Measurements from ENCODE around the gene HTR4.
"Not testable (repeated sequence)": the region's sequence is repeated elsewhere in the genome, so short reads cannot be mapped to it uniquely, and the experiment has no call there.

Gene HTR4

DNA sequence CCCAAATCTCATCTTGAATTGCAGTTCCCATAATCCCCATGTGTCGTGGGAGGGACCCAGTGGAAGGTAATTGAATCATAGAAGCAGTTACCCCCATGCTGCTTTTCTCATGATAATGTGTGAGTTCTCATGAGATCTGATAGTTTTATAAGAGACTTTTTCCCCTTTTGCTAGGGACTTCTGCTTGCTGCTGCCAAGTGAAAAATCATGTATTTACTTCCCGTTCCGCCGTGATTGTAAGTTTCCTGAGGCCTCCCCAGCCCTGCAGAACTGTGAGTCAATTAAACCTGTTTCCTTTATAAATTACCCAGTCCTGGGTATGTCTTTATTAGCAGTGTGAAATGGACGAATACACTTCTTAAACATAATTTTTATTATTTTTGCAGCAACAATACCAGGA is 185.6 kb downstream of the HTR4 start:
- DNase-seq = not testable (repeated sequence)

DNA sequence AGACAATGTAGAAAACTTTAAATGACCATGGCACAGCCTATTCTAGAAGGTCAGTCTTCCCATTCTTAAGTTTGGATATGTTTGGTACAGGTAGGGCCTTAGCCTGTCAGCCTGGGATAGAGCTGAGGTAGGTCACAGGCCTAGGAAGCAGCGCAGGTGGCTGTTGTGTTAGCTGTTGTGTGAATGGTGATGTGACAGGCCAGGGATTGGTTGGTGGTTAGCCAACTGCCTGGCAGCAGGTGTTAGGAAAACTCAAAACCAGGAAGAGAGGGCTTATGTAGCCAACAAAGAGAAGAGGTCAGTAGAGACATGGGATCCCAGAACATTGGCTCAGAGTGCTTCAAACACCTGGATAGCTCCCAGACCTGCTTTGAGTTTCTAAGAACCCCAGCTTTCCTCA is 186.4 kb downstream of the HTR4 start:
- DNase-seq = no peak

- DNase-seq = no peak
These were observed 188.1 kb downstream of the HTR4 start for GRCh38 chr5:148466236-148466580.

- DNase-seq = no peak
These were observed 188.7 kb downstream of the HTR4 start for GRCh38 chr5:148465381-148466235.

DNA sequence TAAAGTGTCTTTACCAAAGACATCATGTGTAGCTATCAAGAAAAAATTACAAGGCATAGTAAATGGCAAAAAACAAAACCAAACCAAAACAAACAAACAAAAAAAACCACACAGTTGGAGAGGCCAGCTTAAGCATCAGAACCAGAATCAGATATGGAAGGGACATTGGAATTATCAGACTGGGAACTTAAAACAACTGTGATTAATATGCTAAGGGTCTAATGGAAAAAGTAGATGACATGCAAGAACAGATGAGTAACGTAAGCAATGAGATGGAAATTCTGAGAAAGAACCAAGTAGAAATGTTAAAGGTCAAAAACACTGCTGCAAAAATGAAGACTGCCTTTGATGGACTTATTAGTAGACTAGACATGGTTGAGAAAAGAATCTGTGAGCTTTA is 194.7 kb downstream of the HTR4 start:
- DNase-seq = no peak

- DNase-seq = no peak
These were observed 196.1 kb downstream of the HTR4 start for GRCh38 chr5:148458036-148458888.

DNA sequence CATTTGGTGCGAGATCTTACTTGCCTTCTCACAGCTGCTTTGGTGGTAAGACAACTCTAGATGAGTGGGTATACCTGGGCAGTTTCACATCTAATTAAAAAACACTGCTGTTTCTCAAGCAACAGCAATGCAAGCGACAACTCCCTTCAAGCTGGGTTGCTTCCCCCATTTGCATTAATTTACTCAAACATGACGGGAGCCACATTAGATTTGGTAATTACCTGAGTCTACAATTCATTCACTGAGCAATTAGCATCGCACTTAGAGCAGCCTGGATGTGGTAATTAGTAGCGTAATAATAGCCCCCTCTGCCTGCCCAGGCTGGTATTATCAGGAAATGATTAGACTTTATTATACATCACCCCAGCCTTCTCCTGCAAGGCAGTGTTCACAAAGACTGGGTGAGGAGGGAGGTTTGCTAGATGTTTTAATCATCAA is 197.1 kb downstream of the HTR4 start:
- DNase-seq = no peak

- no peak for DNase-seq
These were observed 199.1 kb downstream of the HTR4 start for GRCh38 chr5:148455185-148455584.

DNA sequence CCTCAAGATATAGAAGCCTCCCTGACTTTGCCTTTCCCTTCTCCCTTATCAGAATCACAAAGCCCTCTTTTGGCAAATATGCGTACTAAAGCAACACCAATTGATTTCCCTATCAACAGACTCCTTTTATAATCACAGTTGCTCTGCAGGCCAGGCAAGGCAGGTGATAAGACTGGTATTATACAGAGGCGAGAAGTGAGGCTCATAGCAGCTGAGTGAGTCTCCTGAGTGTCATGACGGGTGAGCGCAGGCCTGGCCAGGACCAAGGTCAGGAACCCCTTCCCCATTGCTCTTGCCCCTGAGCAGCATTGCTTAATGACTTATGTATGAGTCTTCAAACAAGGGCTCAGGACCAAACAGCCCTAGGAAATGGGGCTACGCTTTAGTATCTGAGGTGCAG is 199.8 kb downstream of the HTR4 start:
- DNase-seq = no peak

DNA sequence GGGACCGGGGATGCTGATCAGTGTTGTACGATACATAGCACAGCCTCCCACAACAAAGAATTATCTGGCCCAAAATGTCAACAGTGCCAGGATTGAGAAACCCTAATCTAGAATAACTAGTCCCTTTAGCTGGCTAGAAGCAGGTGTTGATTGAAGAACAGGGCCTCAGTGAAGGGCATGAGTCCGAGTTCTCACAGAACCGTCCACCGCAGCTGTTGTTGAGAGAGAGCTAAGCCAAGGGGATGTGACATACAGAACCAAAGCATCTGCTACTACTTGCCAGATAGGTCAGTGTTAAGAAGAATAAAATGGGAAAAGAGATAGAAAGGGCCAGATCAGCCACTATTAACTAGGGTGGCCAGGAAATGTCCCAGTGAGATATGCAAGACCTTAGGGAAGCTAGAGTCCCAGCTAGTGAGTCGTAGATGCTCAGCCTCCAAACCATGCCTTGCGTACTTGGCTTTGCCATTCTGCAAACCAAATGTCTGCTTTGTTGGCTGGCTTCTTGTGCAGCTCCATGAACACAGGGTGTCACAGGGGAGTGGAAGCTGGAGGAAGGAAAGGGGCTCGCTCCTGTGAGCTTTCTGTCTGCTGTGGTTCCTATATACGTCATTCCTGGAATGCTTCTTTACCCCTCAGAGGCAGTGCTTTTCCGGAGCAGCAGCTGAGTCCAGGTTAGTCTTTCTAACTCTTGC is 201.7 kb downstream of the HTR4 start:
- no peak for DNase-seq

GRCh38 chr5:148446611-148447010 is 207.7 kb downstream of the HTR4 start:
- DNase-seq = no peak

DNA sequence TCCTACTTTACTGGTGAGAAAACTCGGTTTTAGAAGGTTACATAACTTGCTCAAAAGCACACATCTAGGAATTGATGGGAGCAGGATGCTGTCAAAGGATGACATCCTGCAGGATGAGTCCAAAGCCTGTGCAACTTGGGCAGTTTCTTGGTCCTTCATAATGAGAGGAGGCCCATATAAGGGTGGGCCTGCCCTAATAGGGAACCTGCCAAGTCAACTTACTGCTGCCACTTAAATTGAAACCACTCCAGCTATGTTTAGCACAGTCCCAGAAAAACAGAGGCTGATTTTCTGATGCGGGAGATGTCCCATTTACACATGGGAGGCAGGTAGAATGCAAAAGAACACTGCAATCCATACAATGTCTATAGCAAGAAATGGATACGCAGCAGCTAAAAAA is 208.7 kb downstream of the HTR4 start:
- no peak for DNase-seq

DNA sequence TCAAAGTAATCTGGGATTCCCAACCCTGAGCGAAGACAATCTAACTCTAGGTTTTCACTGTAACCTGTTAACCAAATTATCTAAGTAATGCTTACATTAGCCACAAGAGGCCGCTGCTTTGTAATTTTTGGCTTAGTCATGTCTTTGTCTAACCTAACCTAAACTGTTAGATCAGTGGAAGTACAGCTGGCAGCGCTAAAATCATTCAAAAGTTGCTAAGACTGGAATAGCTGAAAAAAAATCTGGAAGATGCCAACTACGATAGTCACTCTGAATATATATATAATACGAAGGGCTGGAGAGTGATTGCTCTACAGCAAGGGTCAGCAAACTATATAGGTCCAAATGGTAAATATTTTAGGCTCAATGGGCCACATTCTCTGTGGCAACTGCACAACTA is 210.3 kb downstream of the HTR4 start:
- peak; percentile 15 for DNase-seq

GRCh38 chr5:148443241-148443640 is 211.1 kb downstream of the HTR4 start:
- DNase-seq = no peak

- no peak for DNase-seq
These were observed 215.4 kb downstream of the HTR4 start for GRCh38 chr5:148438933-148439332.

GRCh38 chr5:148437249-148437648 is 217.1 kb downstream of the HTR4 start:
- DNase-seq = no peak

DNA sequence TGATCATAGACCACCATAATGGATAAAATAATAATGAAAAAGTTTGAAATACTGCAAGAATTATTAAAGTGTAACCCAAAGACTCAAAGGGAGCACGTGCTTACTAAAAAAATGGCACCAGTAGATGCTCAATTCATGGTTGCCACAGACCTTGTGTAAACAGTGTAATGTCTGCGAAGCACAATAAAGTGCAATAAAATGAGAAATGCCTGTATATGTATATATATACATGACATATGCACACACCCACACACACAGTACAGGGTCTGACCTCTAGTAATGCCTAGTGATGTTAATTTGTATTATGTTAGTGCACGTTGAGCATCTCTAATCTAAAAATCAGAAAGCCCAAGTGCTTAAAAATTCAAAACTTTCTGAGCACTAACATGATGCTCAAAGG is 218.3 kb downstream of the HTR4 start:
- no peak for DNase-seq

DNA sequence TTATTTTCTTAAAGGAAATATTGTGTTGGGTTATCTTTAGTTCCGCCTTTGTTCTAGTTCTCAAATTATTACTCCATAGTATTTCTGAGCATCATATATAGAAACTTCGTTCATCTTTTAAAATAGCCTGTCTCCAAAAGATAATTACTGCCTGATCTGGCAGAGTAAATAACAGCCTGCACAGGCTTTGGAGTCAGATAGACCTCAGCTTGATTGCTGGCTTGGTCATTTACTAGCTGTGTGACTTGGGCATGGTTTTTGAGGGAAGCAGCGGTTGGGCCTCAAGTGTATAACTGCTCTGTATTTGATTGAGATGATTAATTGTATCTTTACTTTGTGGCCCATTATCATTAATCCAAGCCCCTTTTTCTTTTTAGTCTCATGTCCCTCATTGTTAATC is 220.5 kb downstream of the HTR4 start:
- DNase-seq = no peak
